ENCODE measurements around the gene CDH13. TPM values are rescaled to one million over a fixed set of nuclear protein-coding genes. Genes with fewer than 3 reads are reported as not detected.

CDH13 gene
- total and polyA plus RNA-seq, 9 of the 15 experiments (the other 6 are each of a cell fraction or from before 2014, with no cell fraction given): 0.03 TPM; not detected in 8

GRCh38 chr16:83532634-83533033, 905.9 kb downstream of the CDH13 start:
- H3K4me3 ChIP-seq: no peak overlapping the region
- FAIRE-seq (no peak), DNase-seq (ENCODE audit: extremely low read depth in 1 of 4, low spot score in 3 of 4) (no peak), ATAC-seq (no peak)
- CTCF ChIA-PET (ENCODE audit: low intra/inter-chr PET ratio): no interaction called here
- H3K79me2 ChIP-seq (ENCODE audit: control insufficient read depth, insufficient read depth, low read length): no peaks in the 10 kb centered on the region
- H3K9me1 ChIP-seq (ENCODE audit: control insufficient read depth, insufficient read depth, low read length): no peaks in the 10 kb centered on the region
- TF ChIP-seq EZH2 (IDR thresholded peaks at IDR 0.05; ENCODE audit: borderline replicate concordance, low read depth, low read length) (no peak), PYGO2 (tag; IDR thresholded peaks at IDR 0.05) (no peak), ERF (CRISPR knock-in tag; IDR thresholded peaks at IDR 0.05) (no peak), TBL1XR1 (IDR thresholded peaks at IDR 0.05; ENCODE audit: low read length in 2 of 2) (no peak), HDAC3 (IDR thresholded peaks at IDR 0.05; ENCODE audit: borderline replicate concordance, partially characterized antibody) (no peak), SRSF9 (IDR thresholded peaks at IDR 0.05; ENCODE audit: borderline replicate concordance, low read depth, low read length) (no peak), ZNF561 (CRISPR knock-in tag; conservative IDR thresholded peaks at IDR 0.05) (no peak), NKRF (IDR thresholded peaks at IDR 0.05; ENCODE audit: borderline replicate concordance) (no peak), PATZ1 (CRISPR knock-in tag; IDR thresholded peaks at IDR 0.05; ENCODE audit: borderline replicate concordance) (no peak), CTBP1 (IDR thresholded peaks at IDR 0.05; ENCODE audit: borderline replicate concordance) (no peak), HCFC1 (IDR thresholded peaks at IDR 0.05; ENCODE audit: low read depth, low read length) (no peak)
- TF ChIP-seq, protein P1, sequence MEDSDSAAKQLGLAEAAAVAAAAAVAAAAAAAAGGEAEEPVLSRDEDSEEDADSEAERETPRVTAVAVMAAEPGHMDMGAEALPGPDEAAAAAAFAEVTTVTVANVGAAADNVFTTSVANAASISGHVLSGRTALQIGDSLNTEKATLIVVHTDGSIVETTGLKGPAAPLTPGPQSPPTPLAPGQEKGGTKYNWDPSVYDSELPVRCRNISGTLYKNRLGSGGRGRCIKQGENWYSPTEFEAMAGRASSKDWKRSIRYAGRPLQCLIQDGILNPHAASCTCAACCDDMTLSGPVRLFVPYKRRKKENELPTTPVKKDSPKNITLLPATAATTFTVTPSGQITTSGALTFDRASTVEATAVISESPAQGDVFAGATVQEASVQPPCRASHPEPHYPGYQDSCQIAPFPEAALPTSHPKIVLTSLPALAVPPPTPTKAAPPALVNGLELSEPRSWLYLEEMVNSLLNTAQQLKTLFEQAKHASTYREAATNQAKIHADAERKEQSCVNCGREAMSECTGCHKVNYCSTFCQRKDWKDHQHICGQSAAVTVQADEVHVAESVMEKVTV (CRISPR knock-in tag; IDR thresholded peaks at IDR 0.05): no peak
- H3K4me1 ChIP-seq (replicated peaks in 1 of 2; ENCODE audit: control insufficient read depth in 2 of 2, insufficient read depth in 2 of 2, low read length in 2 of 2): no peaks in the 10 kb centered on the region
- in situ Hi-C loops (cut with MboI) (no loop called here), intact Hi-C loops (cut with micrococcal nuclease) (no loop called here)
- no peak overlapping the region for H3K27ac ChIP-seq (ENCODE audit: extremely low read depth, low read depth, low read length)
- no peaks in the 10 kb centered on the region for H3K9me3 ChIP-seq (replicated peaks; ENCODE audit: control insufficient read depth, insufficient read depth, low read depth, low read length)
- H3K9ac ChIP-seq (ENCODE audit: insufficient read depth in 1 of 2, low read depth in 2 of 2, low read length in 2 of 2): no peak overlapping the region
- H3K36me3 ChIP-seq (ENCODE audit: control insufficient read depth, insufficient read depth, low read length): no peaks in the 10 kb centered on the region
- BruUV-seq (replicated peaks): no TSS peak
- no peak overlapping the region for H3K4me2 ChIP-seq (ENCODE audit: insufficient read depth, low read length)
- POLR2A ChIA-PET: interaction anchor here (0.7 kb wide), 1 partner anchor 1697 kb away, joined by 3 read pairs; no protein-coding TSS in a partner anchor
- no peak overlapping the region for H2AFZ ChIP-seq (ENCODE audit: low read depth, low read length)
- no peaks in the 10 kb centered on the region for H4K20me1 ChIP-seq (replicated peaks; ENCODE audit: control insufficient read depth, insufficient read depth, low read length)
- whole genome bisulfite sequencing (ENCODE audit: insufficient coverage, low coverage, missing lambda C conversion rate): 2% methylated on average over 12 of the region's 12 CpGs
- peaks cover 0 to 10% of the 10 kb centered on the region in 2 experiments; a peak in 1 of 5 replicates for H3K27me3 ChIP-seq (ENCODE audit: control insufficient read depth in 2 of 2, insufficient read depth in 2 of 2, low read length in 2 of 2)

All from K562 (cell line).